Activated CD4-positive, alpha-beta T cell treated with anti-CD3 and anti-CD28 coated beads for 24 hours (primary cell): ENCODE data around the gene THBS2.
"Not testable (repeated sequence)": the region's sequence is repeated elsewhere in the genome, so short reads cannot be mapped to it uniquely, and the experiment has no call there.

Experiments used
- DNase-seq, 2 donors: peaks; one replicate each; pipeline ENCODE4 v3.0.0-alpha.2; 2020; ENCODE audit warnings: low read depth in 2 of 2

THBS2 gene

GRCh38 chr6:169185692-169186485 lies 67.8 kb downstream of the THBS2 start:
- no peak for DNase-seq

DNA sequence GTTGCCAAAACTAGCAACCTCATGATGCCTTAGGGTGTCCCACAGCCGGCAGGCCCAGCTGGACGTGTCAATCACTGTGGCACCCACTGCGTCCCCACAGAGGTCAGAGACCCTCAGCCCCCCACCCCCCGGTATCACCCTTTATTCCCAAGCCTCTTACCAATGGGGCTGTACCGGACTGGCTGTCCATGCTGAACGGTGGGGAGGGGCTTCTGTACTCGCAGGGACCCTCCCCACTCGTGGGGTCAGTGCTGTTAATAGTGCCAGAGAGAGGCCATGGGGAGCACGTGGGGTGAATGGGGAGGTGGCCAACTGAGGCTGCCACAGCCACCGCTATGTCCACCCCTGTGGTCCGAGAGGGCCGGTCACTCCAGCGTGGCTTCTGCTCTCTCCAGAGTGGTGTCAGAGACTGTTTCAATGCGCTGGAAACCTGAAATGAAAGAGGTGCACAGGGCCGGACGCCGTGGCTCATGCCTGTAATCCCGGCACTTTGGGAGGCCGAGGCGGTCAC lies 68.6 kb downstream of the THBS2 start:
- no peak for DNase-seq

DNA sequence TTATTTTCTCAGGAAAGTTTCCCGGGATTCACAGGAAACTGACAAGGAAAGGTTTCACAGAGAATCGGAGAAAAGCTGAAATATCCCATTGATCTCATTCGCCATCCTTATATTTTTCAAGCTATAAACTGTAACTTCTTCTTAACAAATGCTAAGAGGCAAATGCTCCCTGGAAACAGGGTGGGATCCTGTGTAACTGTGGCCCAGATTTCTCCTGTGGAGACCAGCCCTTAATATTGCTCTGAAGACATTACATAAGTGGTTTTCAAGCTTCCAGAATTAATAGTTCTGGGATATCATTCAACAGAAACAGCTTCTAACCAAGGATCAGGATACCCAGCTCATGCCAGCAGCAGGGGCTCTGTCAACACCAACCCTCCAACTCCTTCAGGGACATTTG lies 69.2 kb downstream of the THBS2 start:
- DNase-seq: no peak

DNA sequence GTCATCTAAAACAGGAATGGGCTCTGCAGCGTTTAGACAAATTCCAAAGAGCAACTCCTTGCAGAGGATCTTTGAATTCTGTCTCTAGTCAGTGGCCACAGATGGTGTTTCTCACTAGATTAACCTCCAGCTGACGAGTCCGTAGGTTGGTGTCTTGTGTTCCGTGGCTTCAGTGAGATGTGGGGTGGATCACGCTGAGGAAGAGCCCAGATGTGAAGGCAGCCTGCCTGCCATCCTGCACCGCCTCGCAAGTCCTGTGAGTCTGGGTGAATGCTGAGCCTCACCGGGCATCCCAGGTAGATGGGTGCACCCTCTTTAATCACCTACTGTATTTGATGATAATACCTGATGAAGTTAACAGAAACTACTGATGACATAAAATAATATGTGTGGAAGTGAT lies 70.4 kb downstream of the THBS2 start:
- DNase-seq: no peak

DNA sequence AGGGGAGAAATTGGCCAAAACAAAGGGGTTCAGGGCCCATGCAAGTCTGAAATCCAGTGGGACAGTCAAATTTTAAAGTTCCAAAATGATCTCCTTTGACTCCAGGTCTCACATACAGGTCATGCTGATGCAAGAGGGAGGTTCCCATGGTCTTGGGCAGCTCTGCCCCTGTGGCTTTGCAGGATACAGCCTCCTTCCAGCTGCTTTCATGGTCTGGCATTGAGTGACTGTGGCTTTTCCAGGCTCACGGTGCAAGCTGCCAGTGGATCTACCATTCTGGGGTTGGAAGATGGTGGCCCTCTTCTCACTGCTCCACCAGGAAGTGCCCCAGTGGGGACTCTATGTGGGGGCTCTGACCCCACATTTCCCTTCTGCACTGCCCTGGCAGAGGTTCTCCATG lies 73.8 kb downstream of the THBS2 start:
- DNase-seq: not testable (repeated sequence)

GRCh38 chr6:169177516-169178166 lies 76.0 kb downstream of the THBS2 start:
- DNase-seq: no peak

- DNase-seq: no peak
Observed at GRCh38 chr6:169176361-169176991, 77.2 kb downstream of the THBS2 start.

GRCh38 chr6:169175360-169175887 lies 78.2 kb downstream of the THBS2 start:
- no peak for DNase-seq

GRCh38 chr6:169174516-169175359 lies 78.9 kb downstream of the THBS2 start:
- DNase-seq: no peak

- no peak for DNase-seq
Observed at GRCh38 chr6:169173532-169174268, 79.9 kb downstream of the THBS2 start.

GRCh38 chr6:169172946-169173345 lies 80.7 kb downstream of the THBS2 start:
- DNase-seq: no peak

DNA sequence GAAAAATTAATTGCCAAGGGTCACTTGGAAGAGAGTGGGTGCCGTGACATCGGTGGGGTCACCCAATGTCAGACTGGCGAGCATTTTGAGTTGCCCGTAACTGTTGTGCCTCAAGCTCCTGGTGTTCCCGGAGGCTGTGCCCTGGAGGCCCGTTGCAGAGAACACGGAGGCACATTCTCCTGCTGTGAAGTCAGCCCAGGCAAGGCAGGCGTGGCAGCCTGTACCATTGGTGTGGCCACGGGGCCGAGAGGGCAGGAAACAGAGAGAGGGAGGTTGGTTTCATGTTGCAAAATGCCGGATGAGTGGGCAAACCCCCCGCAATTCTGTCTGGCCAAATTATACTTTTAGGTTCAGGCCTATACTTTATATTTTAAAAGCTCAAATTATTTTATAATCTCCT lies 81.2 kb downstream of the THBS2 start:
- DNase-seq: no peak

DNA sequence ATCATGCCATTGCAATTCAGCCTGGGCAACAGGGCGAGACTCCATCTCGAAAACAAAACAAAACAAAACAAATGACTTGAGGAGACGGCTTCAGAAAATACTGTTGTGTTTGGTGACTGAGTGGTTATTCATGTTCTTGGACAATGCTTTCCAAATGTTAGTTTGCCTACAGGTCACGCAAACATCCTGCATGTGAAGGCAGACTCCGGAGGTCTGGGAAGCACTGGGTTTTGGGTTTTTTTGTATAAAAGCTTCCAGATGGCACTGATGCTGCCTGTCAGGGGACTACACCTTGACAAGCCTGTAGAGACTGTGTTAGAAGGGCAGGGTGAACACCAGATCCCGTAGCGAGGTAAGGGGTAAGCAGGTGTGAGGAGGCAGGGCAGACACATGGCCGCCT lies 81.7 kb downstream of the THBS2 start:
- DNase-seq: no peak

DNA sequence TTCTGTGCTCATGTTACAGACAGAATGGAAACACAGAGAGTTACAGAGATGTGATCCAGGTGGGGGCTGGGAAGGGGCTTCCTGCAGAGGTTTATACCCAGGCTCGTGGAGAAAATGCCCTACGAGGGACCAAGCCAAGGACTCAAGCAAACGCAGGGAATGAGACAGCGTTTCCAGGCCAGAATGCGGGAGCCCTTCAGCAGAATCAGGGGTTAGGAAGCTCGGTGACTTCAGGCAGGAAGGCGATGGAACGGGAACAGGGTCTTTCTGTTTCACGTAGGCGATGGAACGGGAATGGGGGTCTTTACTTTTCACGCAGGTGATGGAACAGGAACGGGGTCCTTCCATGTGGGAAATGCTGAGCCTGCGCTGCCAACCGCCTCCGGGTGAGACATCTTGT lies 82.6 kb downstream of the THBS2 start:
- no peak for DNase-seq

DNA sequence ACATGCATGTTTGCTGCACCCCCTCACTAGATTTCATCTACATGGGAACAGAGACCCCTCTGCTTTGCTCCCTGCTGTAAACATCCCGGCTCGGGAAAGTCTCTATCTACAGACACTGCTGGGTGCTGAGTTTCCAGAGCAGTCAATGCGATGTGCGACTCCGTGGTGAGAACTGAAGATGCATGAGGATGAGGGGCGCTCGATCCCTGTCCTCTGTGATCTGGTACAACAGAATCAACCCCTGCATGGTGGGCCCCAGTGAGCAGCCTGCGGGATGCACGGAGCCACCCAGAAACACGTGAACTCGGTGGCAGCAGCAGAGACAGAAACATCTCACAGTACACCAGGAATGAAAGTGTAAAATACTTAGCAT lies 83.1 kb downstream of the THBS2 start:
- DNase-seq: no peak

DNA sequence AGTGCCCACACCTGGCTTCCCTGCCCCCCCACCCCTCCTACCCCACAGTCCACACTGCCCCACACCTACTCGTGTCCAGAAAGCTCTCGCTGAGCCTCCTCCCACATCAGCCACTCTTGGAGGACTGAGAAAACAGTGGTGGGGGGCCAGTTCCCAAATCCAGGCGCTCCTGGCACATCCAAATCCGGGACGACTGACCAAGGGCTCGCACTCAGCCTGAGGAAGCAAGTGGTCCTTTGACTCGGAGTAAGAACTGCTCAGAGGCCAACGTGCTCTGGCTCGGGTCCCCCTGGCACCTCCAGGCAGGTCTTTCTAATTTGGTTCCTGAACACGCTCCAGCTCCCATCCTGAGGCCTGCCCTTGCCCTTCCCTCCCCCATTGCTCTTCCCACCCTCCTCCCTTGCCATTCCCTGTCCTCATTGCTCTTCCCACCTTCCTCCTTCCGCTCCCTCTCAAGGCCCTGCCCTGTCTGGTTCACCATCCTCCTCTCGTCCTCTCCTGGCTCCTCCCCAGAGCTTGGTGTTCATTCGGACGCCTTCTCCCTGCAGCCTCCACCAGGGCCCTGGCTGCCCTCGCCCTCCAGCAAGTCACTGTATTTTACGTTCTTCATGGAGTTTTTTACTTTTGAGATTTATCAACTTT lies 83.6 kb downstream of the THBS2 start:
- no peak for DNase-seq

DNA sequence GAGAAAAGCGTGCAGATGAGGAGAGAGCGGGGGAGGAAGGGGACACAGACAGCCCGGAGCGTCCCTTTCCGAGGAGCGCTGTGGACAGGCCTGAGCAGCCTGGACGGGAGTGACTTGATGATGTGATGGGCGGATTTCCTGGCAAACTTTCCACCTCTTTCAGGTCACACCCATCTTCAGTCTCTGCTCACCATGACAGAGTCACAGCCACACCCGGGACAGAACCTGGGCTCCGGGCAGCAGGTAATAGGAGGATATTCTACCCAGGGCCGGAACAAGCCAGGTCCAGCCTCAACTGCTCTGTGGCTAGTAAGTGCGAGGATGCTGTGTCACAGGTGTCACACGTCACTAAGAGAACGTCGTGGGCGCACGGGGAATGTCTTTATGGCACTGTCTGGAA lies 84.3 kb downstream of the THBS2 start:
- DNase-seq: no peak

DNA sequence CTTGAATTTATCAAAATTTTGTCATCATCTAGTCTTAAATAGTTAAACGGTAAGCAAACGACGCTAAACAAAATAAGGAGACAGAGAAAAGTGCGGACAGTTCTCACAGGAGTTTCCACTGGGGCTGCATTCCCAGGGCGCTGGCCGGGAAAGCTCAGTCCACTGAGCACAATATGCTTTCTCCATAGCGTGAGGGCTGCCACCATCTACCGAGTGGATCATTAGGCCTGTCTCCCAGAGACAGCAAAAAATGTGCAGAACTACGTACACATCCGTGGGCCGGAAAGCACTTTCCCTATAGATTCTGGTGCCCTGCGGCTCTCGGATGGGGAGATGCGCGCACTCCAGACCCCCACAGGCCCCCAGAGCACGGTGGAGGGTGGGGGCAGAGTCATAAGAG lies 84.9 kb downstream of the THBS2 start:
- DNase-seq: no peak

DNA sequence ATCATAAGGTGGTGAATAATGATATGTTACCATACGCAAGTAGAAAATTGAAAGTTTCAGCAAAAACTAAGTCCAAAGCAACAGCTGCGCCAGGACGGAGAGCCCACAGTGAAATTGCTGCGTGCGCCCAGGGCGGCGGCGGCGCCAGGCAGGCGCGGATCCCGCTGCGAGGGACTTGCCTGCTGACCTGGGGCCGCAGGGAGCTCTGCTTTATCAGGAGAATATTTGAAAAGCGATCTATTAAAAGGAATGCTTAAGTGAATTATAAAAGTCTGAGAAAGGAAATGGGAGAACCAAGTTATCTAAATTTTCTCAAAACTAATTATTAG lies 85.4 kb downstream of the THBS2 start:
- DNase-seq: no peak

- DNase-seq: no peak
Observed at GRCh38 chr6:169167581-169168301, 85.9 kb downstream of the THBS2 start.
